GM18870 (cell line): ENCODE results near the gene DIP2C.
"Not testable (repeated sequence)": the region's sequence is repeated elsewhere in the genome, so short reads cannot be mapped to it uniquely, and the experiment has no call there.

Experiments used
- ATAC-seq: cut with Tn5 transposase; IDR thresholded peaks from one replicate; pipeline ENCODE4 v1.9.1; 2021; ENCODE audit warnings: moderate library complexity; ENCODE audit not compliant: unreplicated experiment

Gene DIP2C

GRCh38 chr10:474946-475345 is 214.5 kb downstream of the DIP2C start:
- no peak for ATAC-seq

- ATAC-seq: no peak
Measured at GRCh38 chr10:474406-474805, 215.1 kb downstream of the DIP2C start.

GRCh38 chr10:472241-472910 is 217.1 kb downstream of the DIP2C start:
- ATAC-seq: no peak

- ATAC-seq: no peak
Measured at GRCh38 chr10:470339-471003, 219.0 kb downstream of the DIP2C start.

GRCh38 chr10:469947-470338 is 219.5 kb downstream of the DIP2C start:
- no peak for ATAC-seq

GRCh38 chr10:459743-460142 is 229.7 kb downstream of the DIP2C start:
- ATAC-seq: no peak

- no peak for ATAC-seq
Measured at GRCh38 chr10:458421-458851, 231.0 kb downstream of the DIP2C start.

- ATAC-seq: no peak
Measured at GRCh38 chr10:456486-456885, 233.0 kb downstream of the DIP2C start.

- no peak for ATAC-seq
Measured at GRCh38 chr10:454860-455259, 234.6 kb downstream of the DIP2C start.

- no peak for ATAC-seq
Measured at GRCh38 chr10:453647-454046, 235.8 kb downstream of the DIP2C start.

GRCh38 chr10:452512-453426 is 236.7 kb downstream of the DIP2C start:
- no peak for ATAC-seq

GRCh38 chr10:451856-452255 is 237.6 kb downstream of the DIP2C start:
- ATAC-seq: no peak

GRCh38 chr10:451021-451471 is 238.4 kb downstream of the DIP2C start:
- peak; percentile 93 for ATAC-seq

GRCh38 chr10:450463-450862 is 239.0 kb downstream of the DIP2C start:
- no peak for ATAC-seq

- ATAC-seq: not testable (repeated sequence)
Measured at GRCh38 chr10:449331-449730, 240.1 kb downstream of the DIP2C start.

GRCh38 chr10:443459-443858 is 246.0 kb downstream of the DIP2C start:
- ATAC-seq: no peak

- ATAC-seq: no peak
Measured at GRCh38 chr10:442209-442608, 247.3 kb downstream of the DIP2C start.

GRCh38 chr10:441659-442058 is 247.8 kb downstream of the DIP2C start:
- ATAC-seq: no peak

GRCh38 chr10:440127-440526 is 249.3 kb downstream of the DIP2C start:
- ATAC-seq: no peak

GRCh38 chr10:437698-438490 is 251.6 kb downstream of the DIP2C start:
- no peak for ATAC-seq
